Activated gamma-delta T cell treated with anti-CD3 and anti-CD28 coated beads, Interleukin-2, amount 50 U/mL, for 16 hours (primary cell): ENCODE results near the gene PRG2.

Source experiments
- DNase-seq: peaks from one replicate; pipeline ENCODE4 v3.0.0-alpha.2; 2020; ENCODE audit warnings: low read depth

PRG2 gene, protein sequence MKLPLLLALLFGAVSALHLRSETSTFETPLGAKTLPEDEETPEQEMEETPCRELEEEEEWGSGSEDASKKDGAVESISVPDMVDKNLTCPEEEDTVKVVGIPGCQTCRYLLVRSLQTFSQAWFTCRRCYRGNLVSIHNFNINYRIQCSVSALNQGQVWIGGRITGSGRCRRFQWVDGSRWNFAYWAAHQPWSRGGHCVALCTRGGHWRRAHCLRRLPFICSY

GRCh38 chr11:57390535-57390934, at the start of gene PRG2:
Gene PRG2, minus strand, starts transcription at chr11:57390650. Its CDS starts 706 bp downstream, at chr11:57389944.
- no peak for DNase-seq

GRCh38 chr11:57439786-57440185, 49.3 kb upstream of the PRG2 start:
- DNase-seq, result no peak

DNA sequence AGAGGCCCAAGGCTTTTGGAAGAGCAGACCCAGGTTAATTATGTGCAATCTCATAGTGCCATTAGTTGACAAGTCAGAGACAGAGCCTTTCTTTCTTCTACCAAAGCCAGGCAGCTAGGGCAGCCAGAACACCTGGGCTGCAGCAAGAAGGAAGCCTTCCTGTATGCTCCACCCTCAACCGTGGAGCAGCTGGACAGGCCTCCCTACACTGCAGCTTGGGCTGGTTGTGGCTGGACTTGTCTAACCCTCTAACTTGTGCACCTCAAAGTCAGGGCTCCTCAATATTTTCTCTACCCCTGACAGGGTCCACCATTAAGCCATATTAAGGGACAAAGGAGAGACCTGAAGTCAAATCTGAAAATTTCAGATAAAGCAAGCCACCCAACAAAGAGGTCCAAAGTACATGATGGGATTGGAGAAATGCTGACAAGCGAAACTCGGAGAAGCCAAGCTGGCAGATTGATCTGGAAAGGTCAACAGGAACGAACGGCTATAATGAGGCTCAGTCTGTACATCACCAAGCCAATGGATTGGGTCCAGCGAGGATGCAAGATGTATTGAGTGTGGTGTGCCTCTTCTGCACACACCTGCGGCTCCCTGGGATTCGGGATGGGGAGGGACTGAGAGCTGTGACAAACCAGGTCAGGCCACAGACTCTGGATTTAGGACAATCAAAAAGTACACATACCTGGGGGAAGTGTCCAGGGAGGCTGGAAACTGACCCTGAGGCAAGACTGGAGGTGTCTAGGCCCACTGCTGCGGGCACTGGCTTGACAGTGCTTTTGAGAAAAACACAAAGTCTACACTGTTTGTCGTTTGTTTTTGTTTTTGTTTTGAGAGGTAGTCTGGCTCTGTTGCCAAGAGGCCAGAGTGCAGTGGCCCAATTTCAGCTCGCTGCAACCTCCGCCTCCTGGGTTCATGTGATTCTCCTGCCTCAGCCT, 48.2 kb upstream of the PRG2 start:
- no peak for DNase-seq

GRCh38 chr11:57436031-57436430, 45.6 kb upstream of the PRG2 start:
- DNase-seq, result no peak

DNA sequence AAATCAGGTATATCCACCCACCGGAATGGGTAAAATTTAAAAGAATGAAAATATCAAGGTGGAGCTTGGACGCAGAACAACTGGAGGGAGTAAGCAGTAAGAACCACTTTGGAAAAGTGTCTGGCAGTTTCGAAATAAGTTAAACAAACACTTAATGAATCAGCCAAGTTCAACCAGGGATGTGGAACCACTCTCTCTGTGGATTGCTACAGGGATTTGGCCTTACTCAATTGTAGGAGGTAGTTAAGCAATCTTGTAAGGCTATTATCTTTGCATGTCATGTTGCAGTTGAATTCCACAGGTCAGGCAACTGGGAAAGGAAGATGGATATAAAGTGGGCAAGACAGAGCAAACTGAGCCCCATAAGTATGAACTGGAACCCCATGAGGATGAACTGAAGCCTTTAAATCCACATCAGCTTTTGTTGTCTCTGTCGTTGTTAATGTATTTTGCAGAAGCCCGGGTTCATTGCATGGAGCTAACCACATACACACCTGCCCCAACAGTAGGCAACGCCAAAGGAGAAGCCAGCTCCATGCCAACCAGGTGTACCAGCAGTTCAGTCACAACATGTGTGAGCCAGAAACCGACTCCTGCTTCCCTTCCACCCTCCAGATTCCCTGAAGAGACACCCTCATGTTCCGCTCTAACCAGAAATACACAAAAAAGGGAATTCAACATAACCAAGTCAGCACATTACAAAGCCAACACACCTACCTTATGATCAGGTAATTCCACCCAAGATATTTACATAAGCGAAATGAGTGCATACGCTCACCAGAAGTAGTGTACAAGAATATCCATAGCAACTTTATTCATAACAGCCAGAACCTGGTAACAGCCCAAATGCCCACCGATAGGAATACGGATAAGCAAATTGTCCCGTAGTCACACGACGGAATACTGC, 44.4 kb upstream of the PRG2 start:
- no peak for DNase-seq

DNA sequence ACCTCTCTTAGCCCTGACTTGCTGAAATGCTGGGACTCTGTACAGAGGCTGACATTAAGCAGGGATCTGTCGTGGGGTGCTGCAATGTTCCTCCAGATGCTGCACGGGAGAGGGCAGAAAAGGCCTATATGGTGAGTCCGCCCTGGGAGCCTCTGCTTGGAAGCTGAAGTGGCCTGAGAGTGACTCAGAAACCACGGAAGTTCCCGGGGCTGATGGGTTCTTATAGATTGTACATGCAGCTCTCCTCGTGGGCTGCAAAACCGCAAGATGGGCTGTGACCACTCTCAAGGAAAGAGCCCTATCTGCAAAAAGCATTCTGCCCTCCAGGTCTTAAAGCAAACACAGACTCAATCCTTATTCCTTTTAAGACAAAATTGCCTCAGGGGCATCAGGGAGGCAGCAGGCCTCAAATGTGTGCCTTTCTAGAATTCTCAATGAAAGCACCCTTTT, 42.3 kb upstream of the PRG2 start:
- DNase-seq, result no peak

DNA sequence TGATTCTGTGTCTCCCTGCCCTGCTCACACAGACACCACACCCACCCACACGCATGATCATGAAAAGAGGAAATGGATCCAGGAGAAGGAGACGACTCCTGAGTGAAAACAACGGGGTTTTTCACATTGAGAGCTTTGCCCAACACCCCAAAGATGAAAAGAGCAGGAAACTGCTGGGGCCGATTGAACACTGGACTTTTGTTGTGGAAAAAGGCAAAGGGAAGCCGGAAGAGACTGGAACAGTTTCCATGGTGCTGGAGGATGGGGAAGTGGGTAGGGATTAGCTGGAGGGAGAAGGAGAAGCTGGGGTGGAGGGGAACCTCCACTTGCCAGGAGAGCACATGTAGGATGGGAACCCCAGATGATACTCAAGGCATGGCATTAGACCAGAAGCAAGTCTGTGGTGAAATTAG, 41.7 kb upstream of the PRG2 start:
- DNase-seq, result no peak

- no peak for DNase-seq
These were observed 40.5 kb upstream of the PRG2 start for GRCh38 chr11:57430952-57431351.

DNA sequence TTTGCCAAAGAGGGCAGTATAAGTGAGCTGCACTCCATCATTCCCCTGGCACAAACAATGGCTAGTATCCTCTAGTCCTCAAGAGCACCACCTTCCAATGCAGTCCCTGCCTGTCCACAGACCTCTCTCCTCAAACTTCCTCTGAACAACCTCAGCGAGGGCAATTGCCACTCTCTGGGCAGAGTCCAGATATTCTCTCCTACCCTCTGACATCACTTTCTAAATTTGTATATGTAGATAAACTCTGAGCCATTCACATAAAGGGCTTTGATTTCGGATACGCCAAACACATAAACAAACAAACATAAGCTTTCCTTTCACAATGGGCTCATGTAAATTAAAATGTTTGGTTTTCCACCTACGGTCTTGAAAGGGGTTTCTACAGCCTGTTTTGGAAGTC, 39.5 kb upstream of the PRG2 start:
- no peak for DNase-seq

- DNase-seq, result no peak
These were observed 38.2 kb upstream of the PRG2 start for GRCh38 chr11:57428643-57429042.

DNA sequence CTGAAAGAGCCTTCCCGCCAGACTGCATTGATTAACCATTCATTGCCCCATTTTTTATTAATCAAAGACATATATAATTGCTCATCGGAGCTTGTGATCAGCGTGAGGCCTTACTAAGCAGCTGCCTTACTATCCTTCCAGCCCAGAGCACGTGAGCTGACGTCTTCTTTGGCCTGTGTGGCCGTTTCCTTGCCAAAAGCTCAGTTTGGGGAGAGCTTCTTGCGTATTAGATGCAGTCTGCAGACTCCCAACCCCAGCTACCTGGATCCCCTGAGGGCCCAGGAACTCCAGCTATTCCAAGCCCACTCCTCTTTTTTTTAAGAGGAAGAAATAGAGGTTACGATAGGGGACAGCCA, 37.3 kb upstream of the PRG2 start:
- no peak for DNase-seq

DNA sequence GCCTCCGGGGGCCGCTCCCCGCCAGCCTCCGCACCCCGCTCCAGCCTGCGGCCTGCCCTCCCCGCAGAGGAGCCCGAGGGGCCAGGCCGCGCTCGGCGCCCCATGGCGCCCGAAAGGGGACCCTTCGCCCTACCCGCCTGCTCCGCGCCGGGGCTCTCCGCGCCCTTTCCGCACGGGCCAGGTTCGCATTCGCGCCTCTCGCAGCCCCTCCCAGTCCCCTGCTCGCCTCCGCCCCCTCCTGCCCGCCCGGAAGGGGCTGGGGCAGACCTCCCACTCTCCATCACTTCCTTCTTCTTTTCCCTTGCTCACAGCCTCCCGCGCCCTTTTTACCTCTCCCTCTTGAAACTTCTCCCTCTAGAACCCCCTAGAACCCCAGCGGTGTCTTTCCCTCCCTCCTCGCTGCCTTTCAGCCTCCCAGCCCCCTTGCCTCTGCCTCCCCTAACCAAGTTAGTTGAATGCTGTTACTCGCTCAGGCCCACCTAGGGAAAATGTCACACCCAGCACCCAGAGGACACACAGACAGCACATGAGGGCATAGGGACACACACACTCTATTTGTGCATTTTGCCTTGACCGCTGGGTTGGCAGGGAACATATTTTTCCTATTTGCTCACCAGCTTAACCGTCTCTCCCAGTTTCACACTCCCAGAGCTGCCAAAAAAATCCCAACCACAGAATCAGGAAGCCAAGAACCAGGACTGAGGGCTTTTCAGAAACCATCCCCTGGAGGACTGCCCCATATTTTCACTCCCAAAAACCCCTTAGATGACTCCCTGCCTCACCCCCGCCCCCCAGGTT, 36.7 kb upstream of the PRG2 start, which contains the start of gene SLC43A3:
Gene SLC43A3 (minus strand): TSS at position 193 of the 798 bp plus-strand sequence. CDS start 949 bp downstream, outside the sequence.
- peak; percentile 66 for DNase-seq

GRCh38 chr11:57426439-57426928, 36.0 kb upstream of the PRG2 start:
- DNase-seq, result no peak

GRCh38 chr11:57425565-57426438, 35.4 kb upstream of the PRG2 start:
- no peak for DNase-seq

DNA sequence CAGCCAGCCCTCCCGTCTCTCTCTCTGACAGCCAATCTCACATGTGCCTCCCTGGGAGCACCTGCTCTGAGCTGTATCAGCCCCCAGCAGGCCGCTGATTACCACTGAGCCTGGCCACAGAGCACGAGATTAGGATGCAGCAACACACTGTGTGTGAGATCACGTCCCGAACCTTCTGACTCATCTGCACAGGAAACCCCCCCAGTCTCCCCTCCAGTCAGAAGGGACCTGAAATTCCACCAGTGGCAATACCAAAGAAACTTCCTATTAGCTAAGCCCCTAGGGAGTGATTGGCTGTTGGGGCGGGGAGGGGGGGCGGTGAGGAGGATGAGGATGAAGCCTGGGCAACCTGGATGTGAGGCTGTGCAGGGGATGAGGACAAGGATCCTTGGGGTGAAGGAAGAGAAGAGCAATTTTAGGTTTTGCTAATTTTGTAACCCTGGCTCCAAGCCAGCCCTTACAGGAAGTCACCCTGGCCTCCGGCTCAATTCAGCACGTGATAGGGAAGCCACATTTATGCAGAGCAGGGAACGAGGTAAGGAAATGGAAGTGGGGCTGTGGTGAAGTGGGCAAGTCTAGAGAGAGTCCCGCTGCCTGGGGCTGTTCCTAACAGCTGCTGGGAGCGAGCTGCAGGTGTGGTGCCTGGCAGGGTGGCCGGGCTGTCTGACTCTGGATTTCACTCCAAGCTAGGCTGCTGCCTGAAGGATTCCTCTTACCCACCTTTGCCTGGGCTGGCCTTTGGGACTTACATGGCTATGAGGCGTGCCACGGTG, 34.5 kb upstream of the PRG2 start:
- DNase-seq, result peak; percentile 85

DNA sequence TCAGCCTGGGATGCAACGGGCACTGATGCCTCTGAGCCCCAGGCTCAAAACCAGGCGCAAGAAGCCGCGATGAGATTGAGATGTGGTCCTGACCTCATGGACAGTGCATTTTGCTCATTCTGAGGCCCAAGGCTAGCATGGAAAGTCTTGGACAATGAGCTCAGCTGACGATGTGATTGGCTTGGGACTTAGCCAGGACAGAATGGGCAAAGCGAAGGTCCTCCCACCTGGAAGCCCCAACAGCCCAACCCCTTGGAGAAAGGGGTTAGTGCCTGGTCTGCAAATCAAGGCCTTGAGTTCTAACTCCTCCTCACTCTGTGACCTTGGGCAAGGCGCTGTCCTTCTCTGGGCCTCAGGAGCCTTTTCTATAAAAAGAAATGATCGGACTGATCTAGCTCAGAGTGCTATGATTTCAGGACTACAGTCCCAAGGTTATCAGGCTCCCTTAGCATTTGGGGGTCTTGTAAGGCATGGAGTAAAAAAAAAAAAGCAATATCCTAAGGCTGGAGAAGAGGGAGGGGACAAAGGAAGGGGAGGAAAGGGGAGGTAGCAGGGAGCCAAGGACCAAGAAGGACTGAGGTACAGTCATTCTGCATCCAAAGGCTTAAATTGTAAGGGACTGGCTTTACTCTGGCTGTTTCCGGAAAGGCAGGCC, 33.8 kb upstream of the PRG2 start:
- no peak for DNase-seq

DNA sequence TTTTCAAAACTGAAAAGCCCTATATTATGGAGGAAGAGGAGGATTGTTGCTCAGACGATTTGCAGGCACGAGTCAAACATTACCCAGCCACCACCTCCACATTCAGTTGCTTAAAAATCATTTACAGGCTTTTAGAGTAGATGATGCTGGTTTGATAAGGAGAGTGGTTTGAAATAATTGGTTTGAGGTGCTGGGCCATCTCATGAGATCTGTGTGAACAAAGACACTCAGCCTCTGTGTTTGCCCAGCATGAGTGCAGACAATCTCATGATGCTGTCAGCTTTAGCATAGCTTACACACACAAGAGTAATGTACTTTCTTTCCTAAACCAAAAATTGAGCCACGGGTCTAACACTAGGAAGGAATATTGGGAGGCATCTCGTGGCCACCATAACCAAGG, 32.2 kb upstream of the PRG2 start:
- no peak for DNase-seq

DNA sequence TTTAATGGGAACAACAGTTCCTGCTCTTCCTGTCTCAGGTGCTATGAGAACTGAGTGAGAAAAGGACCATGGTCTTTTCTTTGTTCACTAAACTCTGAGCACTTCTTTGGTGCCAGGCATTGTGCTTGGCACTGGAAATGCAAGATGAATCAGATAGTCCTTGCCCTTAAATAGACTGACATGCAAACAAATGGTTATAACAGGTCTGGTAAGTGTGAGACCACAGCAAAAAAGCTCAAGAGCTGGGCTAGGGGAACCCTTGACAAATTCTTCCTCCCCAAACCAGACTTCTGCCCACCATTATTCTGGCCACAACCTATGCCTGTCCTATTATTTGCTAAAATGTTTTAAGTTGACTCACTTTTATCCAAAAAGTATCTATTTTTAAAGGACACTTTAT, 31.4 kb upstream of the PRG2 start:
- DNase-seq, result no peak

- DNase-seq, result no peak
These were observed 30.6 kb upstream of the PRG2 start for GRCh38 chr11:57421066-57421465.
